IMR-90 (cell line): ENCODE measurements around the gene CUL7. TPM values are rescaled to one million over a fixed set of nuclear protein-coding genes. Genes with fewer than 3 reads are reported as not detected.

Experiments used
- ATAC-seq: fragments of 200-7000 bp; cut with Tn5 transposase; 2 replicates; pipeline ENCODE4 v1.9.1; 2020; ENCODE audit warnings: low read depth, mild to moderate bottlenecking, moderate library complexity
- BruUV-seq: library from RNA; stranded (reverse); fragments of 400-500 nt; replicated peaks from 2 replicates; lab custom pipeline; 2021; lab: Mats Ljungman, UMichigan
- CTCF ChIA-PET: fragments of 300-600 bp; formaldehyde crosslinking; extraction: SDS; loops from one replicate; lab custom pipeline; 2021; ENCODE audit warnings: antibody characterized with exemption; lab: Yijun Ruan, JAX
- POLR2A ChIA-PET: fragments of 300-600 bp; sonication (Branson Sonifier 250); formaldehyde crosslinking; loops from one replicate; lab custom pipeline; 2022; ENCODE audit warnings: antibody characterized with exemption; ENCODE audit not compliant: unreplicated experiment; lab: Charles Lee
- DNase-seq: peaks from one replicate; pipeline ENCODE4 v3.0.0; 2013
- H2AFZ ChIP-seq: replicated peaks from 2 replicates; pipeline ENCODE3; 2013; ENCODE audit warnings: low read length, mild to moderate bottlenecking; ENCODE audit not compliant: poor library complexity
- H2AK5ac ChIP-seq: 2 replicates; pipeline ENCODE4 v1.6.1; 2013; ENCODE audit warnings: low read depth, low read length, inconsistent platforms
- H2AK9ac ChIP-seq: replicated peaks from 2 replicates; pipeline ENCODE3; 2013; ENCODE audit warnings: mild to moderate bottlenecking, low read depth, low read length, moderate library complexity; ENCODE audit not compliant: poor library complexity
- H2BK120ac ChIP-seq: 2 replicates; pipeline ENCODE4 v1.6.1; 2013; ENCODE audit warnings: low read depth, low read length, inconsistent platforms
- H2BK15ac ChIP-seq: 3 replicates; pipeline ENCODE4 v1.6.1; 2013; ENCODE audit warnings: low read depth, low read length, inconsistent platforms
- H2BK20ac ChIP-seq: 2 replicates; pipeline ENCODE4 v1.6.1; 2013; ENCODE audit warnings: low read depth, mild to moderate bottlenecking, inconsistent platforms, low read length, moderate library complexity
- H2BK5ac ChIP-seq: 2 replicates; pipeline ENCODE4 v1.6.1; 2013; ENCODE audit warnings: mild to moderate bottlenecking, low read depth, low read length, inconsistent platforms; ENCODE audit not compliant: poor library complexity, severe bottlenecking
- H3K14ac ChIP-seq: replicated peaks from 2 replicates; pipeline ENCODE4 v1.6.1; 2013; ENCODE audit warnings: low read depth, low read length, inconsistent platforms
- H3K18ac ChIP-seq: 2 replicates; pipeline ENCODE4 v1.6.1; 2013; ENCODE audit warnings: low read depth, low read length, control low read depth
- H3K23ac ChIP-seq: 2 replicates; pipeline ENCODE4 v1.6.1; 2013; ENCODE audit warnings: low read depth, low read length, inconsistent platforms
- H3K27ac ChIP-seq: 2 replicates; pipeline ENCODE4 v1.5.1; 2013; ENCODE audit warnings: mild to moderate bottlenecking, control low read depth, low read length; ENCODE audit not compliant: insufficient read depth
- H3K27me3 ChIP-seq: 2 replicates; pipeline ENCODE4 v1.6.1; 2013; ENCODE audit warnings: low read length; ENCODE audit not compliant: control insufficient read depth, insufficient read depth
- H3K36me3 ChIP-seq: 2 replicates; pipeline ENCODE4 v1.6.1; 2013; ENCODE audit warnings: low read length, mixed read lengths; ENCODE audit not compliant: control insufficient read depth, insufficient read depth
- H3K4ac ChIP-seq: 2 replicates; pipeline ENCODE4 v1.6.1; 2013; ENCODE audit warnings: low read depth, low read length, inconsistent platforms
- H3K4me1 ChIP-seq: 2 replicates; pipeline ENCODE4 v1.6.1; 2013; ENCODE audit warnings: low read length, mixed read lengths; ENCODE audit not compliant: control insufficient read depth, insufficient read depth
- H3K4me2 ChIP-seq: 2 replicates; pipeline ENCODE4 v1.6.1; 2013; ENCODE audit warnings: low read depth, mild to moderate bottlenecking, control low read depth, low read length, moderate library complexity
- H3K4me3 ChIP-seq: 2 replicates; pipeline ENCODE4 v1.5.1; 2013; ENCODE audit warnings: low read depth, mild to moderate bottlenecking, control low read depth, low read length, moderate library complexity; ENCODE audit not compliant: insufficient read depth
- H3K56ac ChIP-seq: 2 replicates; pipeline ENCODE4 v1.6.1; 2013; ENCODE audit warnings: low read length, inconsistent platforms; ENCODE audit not compliant: insufficient read depth; ENCODE audit errors: extremely low read depth
- H3K79me1 ChIP-seq, 2 experiments: 2 replicates each; pipeline ENCODE4 v1.6.1; 2013; ENCODE audit warnings: low read length in 2 of 2, inconsistent platforms in 1 of 2, low read depth in 1 of 2
- H3K9ac ChIP-seq: 2 replicates; pipeline ENCODE4 v1.6.1; 2013; ENCODE audit warnings: low read depth, low read length, control low read depth
- H3K9me1 ChIP-seq: 2 replicates; pipeline ENCODE4 v1.6.1; 2013; ENCODE audit warnings: low read length, inconsistent platforms; ENCODE audit not compliant: insufficient read depth
- H3K9me3 ChIP-seq: 2 replicates; pipeline ENCODE4 v1.6.1; 2013; ENCODE audit warnings: low read length; ENCODE audit not compliant: control insufficient read depth, insufficient read depth
- H4K20me1 ChIP-seq: 2 replicates; pipeline ENCODE4 v1.6.1; 2013; ENCODE audit warnings: low read length, inconsistent platforms; ENCODE audit not compliant: insufficient read depth
- H4K5ac ChIP-seq: 2 replicates; pipeline ENCODE4 v1.6.1; 2013; ENCODE audit warnings: mild to moderate bottlenecking, low read depth, low read length, control low read depth
- H4K8ac ChIP-seq, 2 experiments: 2 replicates each; pipeline ENCODE4 v1.6.1; 2013; ENCODE audit warnings: low read depth in 2 of 2, low read length in 2 of 2, control low read depth in 1 of 2, inconsistent platforms in 1 of 2
- H4K91ac ChIP-seq: 2 replicates; pipeline ENCODE4 v1.6.1; 2013; ENCODE audit warnings: low read depth, low read length, inconsistent platforms; ENCODE audit not compliant: insufficient read depth
- CEBPB ChIP-seq: IDR thresholded peaks from 2 replicates; pipeline ENCODE4 v1.6.1; 2012; ENCODE audit warnings: low read depth, low read length, improper control_type of control experiment
- CHD1 ChIP-seq: IDR thresholded peaks from 2 replicates; pipeline ENCODE4 v1.6.1; 2012; ENCODE audit warnings: low read depth, low read length, improper control_type of control experiment
- MAFK ChIP-seq: IDR thresholded peaks from 2 replicates; pipeline ENCODE4 v1.6.1; 2012; ENCODE audit warnings: low read depth, low read length, improper control_type of control experiment
- MAZ ChIP-seq: IDR thresholded peaks from 2 replicates; pipeline ENCODE4 v1.6.1; 2012; ENCODE audit warnings: low read depth, mild to moderate bottlenecking, low read length, improper control_type of control experiment, moderate library complexity, borderline replicate concordance
- NFE2L2 ChIP-seq: fragments of 150-350 bp; IDR thresholded peaks from 2 replicates; pipeline ENCODE4 v1.6.1; 2016; ENCODE audit warnings: low read depth, mild to moderate bottlenecking, low read length
- SMC3 ChIP-seq: fragments of 150-350 bp; IDR thresholded peaks from 2 replicates; pipeline ENCODE4 v1.6.1; 2016; ENCODE audit warnings: low read depth, mild to moderate bottlenecking, antibody characterized with exemption, low read length, moderate library complexity
- WGBS, 2 experiments: methylation state at CpG; one replicate each; pipeline versions ENCODE4 v1.1.5 to v1.1.7; 2013; ENCODE audit warnings: missing lambda C conversion rate in 2 of 2; ENCODE audit not compliant: insufficient read length in 1 of 2; ENCODE audit errors: extremely low coverage in 2 of 2; 5-methylcytosine and 5-hydroxymethylcytosine counted together
- dilution Hi-C: fragments of 300-500 bp; cut with HindIII; formaldehyde crosslinking; loops from one replicate; pipeline ENCODE4 v1.14.3; 2018; ENCODE audit warnings: low sequenced_read_pairs; ENCODE audit not compliant: unreplicated experiment
- in situ Hi-C: fragments of 300-500 bp; cut with MboI; formaldehyde crosslinking; loops from 3 replicates; pipeline ENCODE4 v1.14.3; 2019; ENCODE audit warnings: low sequenced_read_pairs, inconsistent platforms, mixed read lengths
- intact Hi-C: fragments of 100-400 bp; cut with micrococcal nuclease; formaldehyde crosslinking; loops from 2 replicates; pipeline ENCODE4 v1.10.0; 2022
- polyA plus RNA-seq, 3 experiments: library from polyadenylated mRNA; depleted of rRNA; stranded (reverse); fragments of >200 nt; gene quantifications; 2 replicates each; pipeline ENCODE4 v1.2.3, GENCODE V29; 2012; ENCODE audit warnings: low replicate concordance in 1 of 3
- total RNA-seq: library from RNA; depleted of rRNA; stranded (reverse); fragments of >200 nt; gene quantifications from 2 replicates; pipeline ENCODE4 v1.2.3, GENCODE V29; 2012
- TF ChIP-seq, protein P1 (sequence below): fragments of 150-350 bp; IDR thresholded peaks from 2 replicates; pipeline ENCODE4 v1.6.1; 2017; ENCODE audit warnings: mild to moderate bottlenecking, antibody characterized with exemption, low read length, low read depth
- TF ChIP-seq, protein P2 (sequence below): fragments of 150-350 bp; IDR thresholded peaks from 2 replicates; pipeline ENCODE4 v1.6.1; 2016; ENCODE audit warnings: low read depth, mild to moderate bottlenecking, low read length, moderate library complexity, borderline replicate concordance
- TF ChIP-seq, protein P3 (sequence below): conservative IDR thresholded peaks from 2 replicates; pipeline ENCODE4 v1.5.1; 2012; ENCODE audit warnings: mild to moderate bottlenecking, low read depth, low read length, improper control_type of control experiment

CUL7 gene
- total and polyA plus RNA-seq, 2 of the 4 experiments (the other 2 are of a cell fraction): 38.0 to 39.3 TPM

DNA sequence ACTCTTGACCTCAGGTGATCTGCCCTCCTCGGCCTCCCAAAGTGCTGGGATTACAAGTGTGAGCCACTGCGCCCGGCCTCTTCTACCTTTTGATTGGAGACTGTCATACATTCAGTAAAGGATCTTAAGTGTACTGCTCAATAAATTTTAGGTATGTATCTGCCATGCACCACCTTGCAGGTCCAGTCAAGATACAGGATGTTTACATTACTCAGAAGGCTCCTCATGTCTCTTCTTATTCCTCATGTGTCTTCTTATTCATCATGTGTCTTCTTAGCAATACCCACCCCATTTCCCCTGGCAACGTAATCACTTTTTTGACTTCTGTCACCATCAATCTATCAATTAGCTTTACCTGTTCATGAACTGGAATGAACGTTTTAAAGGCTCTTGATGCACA lies 47.8 kb downstream of the CUL7 start:
- WGBS, 2 experiments: 92% methylated on average over 4 of the region's 5 CpGs; no CpG with 5 or more reads in 1 of the 2 experiments
- H2AFZ ChIP-seq: no peak overlapping the region
- BruUV-seq: no TSS peak

More for the DNA sequence above, 47.8 kb downstream of the CUL7 start:
- no peak overlapping the region for H2BK15ac ChIP-seq
- no peak overlapping the region for H3K14ac ChIP-seq
- H3K9me1 ChIP-seq: 0 out of 2 replicates have a peak, but pooled peaks cover 1% of the 10 kb centered on the region
- DNase-seq: no peak
- H4K91ac ChIP-seq: no peak overlapping the region
- no peak overlapping the region for H3K4me3 ChIP-seq
- no peak overlapping the region for H4K5ac ChIP-seq
- no peak overlapping the region for H2AK5ac ChIP-seq
- H2BK20ac ChIP-seq: no peak overlapping the region
- intact Hi-C loops: no loop called here
- TF ChIP-seq, protein P1, sequence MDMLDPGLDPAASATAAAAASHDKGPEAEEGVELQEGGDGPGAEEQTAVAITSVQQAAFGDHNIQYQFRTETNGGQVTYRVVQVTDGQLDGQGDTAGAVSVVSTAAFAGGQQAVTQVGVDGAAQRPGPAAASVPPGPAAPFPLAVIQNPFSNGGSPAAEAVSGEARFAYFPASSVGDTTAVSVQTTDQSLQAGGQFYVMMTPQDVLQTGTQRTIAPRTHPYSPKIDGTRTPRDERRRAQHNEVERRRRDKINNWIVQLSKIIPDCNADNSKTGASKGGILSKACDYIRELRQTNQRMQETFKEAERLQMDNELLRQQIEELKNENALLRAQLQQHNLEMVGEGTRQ: no peak
- TF ChIP-seq, protein P2, sequence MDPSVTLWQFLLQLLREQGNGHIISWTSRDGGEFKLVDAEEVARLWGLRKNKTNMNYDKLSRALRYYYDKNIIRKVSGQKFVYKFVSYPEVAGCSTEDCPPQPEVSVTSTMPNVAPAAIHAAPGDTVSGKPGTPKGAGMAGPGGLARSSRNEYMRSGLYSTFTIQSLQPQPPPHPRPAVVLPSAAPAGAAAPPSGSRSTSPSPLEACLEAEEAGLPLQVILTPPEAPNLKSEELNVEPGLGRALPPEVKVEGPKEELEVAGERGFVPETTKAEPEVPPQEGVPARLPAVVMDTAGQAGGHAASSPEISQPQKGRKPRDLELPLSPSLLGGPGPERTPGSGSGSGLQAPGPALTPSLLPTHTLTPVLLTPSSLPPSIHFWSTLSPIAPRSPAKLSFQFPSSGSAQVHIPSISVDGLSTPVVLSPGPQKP: no peak
- TF ChIP-seq NFE2L2 (no peak), CHD1 (no peak), SMC3 (no peak), CEBPB (no peak), MAFK (no peak), MAZ (no peak)
- TF ChIP-seq, protein P3, sequence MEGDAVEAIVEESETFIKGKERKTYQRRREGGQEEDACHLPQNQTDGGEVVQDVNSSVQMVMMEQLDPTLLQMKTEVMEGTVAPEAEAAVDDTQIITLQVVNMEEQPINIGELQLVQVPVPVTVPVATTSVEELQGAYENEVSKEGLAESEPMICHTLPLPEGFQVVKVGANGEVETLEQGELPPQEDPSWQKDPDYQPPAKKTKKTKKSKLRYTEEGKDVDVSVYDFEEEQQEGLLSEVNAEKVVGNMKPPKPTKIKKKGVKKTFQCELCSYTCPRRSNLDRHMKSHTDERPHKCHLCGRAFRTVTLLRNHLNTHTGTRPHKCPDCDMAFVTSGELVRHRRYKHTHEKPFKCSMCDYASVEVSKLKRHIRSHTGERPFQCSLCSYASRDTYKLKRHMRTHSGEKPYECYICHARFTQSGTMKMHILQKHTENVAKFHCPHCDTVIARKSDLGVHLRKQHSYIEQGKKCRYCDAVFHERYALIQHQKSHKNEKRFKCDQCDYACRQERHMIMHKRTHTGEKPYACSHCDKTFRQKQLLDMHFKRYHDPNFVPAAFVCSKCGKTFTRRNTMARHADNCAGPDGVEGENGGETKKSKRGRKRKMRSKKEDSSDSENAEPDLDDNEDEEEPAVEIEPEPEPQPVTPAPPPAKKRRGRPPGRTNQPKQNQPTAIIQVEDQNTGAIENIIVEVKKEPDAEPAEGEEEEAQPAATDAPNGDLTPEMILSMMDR: no peak
- H3K4ac ChIP-seq: no peak overlapping the region
- no peaks in the 10 kb centered on the region for H3K4me1 ChIP-seq
- ChIA-PET POLR2A (no interaction called here), CTCF (no interaction called here)
- dilution Hi-C loops: no loop called here
- peaks cover 5 to 30% of the 10 kb centered on the region in 2 experiments; a peak in 3 of 4 replicates for H3K79me1 ChIP-seq
- no peak overlapping the region for H3K4me2 ChIP-seq
- H4K8ac ChIP-seq: no peak overlapping the region
- H3K9me3 ChIP-seq: no peaks in the 10 kb centered on the region
- H3K27me3 ChIP-seq: no peaks in the 10 kb centered on the region
- no peak overlapping the region for H3K56ac ChIP-seq
- in situ Hi-C loops: no loop called here
- no peak overlapping the region for H2BK5ac ChIP-seq
- no peak overlapping the region for H3K9ac ChIP-seq
- no peak for ATAC-seq
- H3K23ac ChIP-seq: no peak overlapping the region
- H4K20me1 ChIP-seq: no peaks in the 10 kb centered on the region; the same call in 1 of the 2 replicates
- H2AK9ac ChIP-seq: no peak overlapping the region
- peaks cover 44% of the 10 kb centered on the region for H3K36me3 ChIP-seq
- H2BK120ac ChIP-seq: no peak overlapping the region
- H3K18ac ChIP-seq: no peak overlapping the region
- no peak overlapping the region for H3K27ac ChIP-seq
